Measurements from ENCODE around the gene VAV2. TPM values are rescaled to one million over a fixed set of nuclear protein-coding genes. Genes with fewer than 3 reads are reported as not detected.

Gene VAV2
- polyA plus RNA-seq, 2 of the 4 experiments (the other 2 are of a cell fraction) = 9.8 to 21.4 TPM

- no peak for TF ChIP-seq SREBF2 (IDR thresholded peaks at IDR 0.05)
- TF ChIP-seq BCL3 (IDR thresholded peaks at IDR 0.05) = no peak
- no peak for TF ChIP-seq ZNF302 (CRISPR knock-in tag; IDR thresholded peaks at IDR 0.05)
- no peak for TF ChIP-seq POLR2A (IDR thresholded peaks at IDR 0.05; ENCODE audit: low read length)
- no peak for TF ChIP-seq CTCF (IDR thresholded peaks at IDR 0.05)
- TF ChIP-seq ZFP36 (IDR thresholded peaks at IDR 0.05; ENCODE audit: borderline replicate concordance, partially characterized antibody) = no peak
- no peak for TF ChIP-seq ELK1 (IDR thresholded peaks at IDR 0.05; ENCODE audit: low read depth, low read length)
- TF ChIP-seq JUNB (IDR thresholded peaks at IDR 0.05) = no peak
- no peak for TF ChIP-seq CEBPB (IDR thresholded peaks at IDR 0.05)
- no peak for TF ChIP-seq RARB (CRISPR knock-in tag; IDR thresholded peaks at IDR 0.05)
- H3K4me1 ChIP-seq = peaks cover 40% of the 10 kb centered on the region
- H3K4me2 ChIP-seq = no peak overlapping the region
- ChIA-PET CTCF (no interaction called here), POLR2A (no interaction called here)
- WGBS (ENCODE audit: missing lambda C conversion rate) = 95% methylated on average over 9 of the region's 18 CpGs
- ATAC-seq = no peak
- no peak overlapping the region for H3K4me3 ChIP-seq
- no peaks in the 10 kb centered on the region for H3K9me3 ChIP-seq
- DNase-seq (ENCODE audit: low read depth in 1 of 2, low spot score in 1 of 2) = no peak
- no peak for FAIRE-seq
- peak overlapping the region in 1 of 2 experiments; percentile 78; a peak in 4 of 6 replicates for H3K27ac ChIP-seq
Measured at GRCh38 chr9:133887540-133888047, 104.5 kb downstream of the VAV2 start.

- CTCF ChIA-PET = interaction anchor here (0.9 kb wide), 2 partner anchors 105 to 278 kb away, joined by 3 to 5 read pairs; partner anchors contain the start of gene FAM163B
- DNase-seq (ENCODE audit: low read depth in 1 of 2, low spot score in 1 of 2) (no peak), FAIRE-seq (no peak), ATAC-seq (no peak)
- no peak overlapping the region for H3K4me3 ChIP-seq
- H3K4me1 ChIP-seq = peaks cover 32% of the 10 kb centered on the region
- 91% methylated on average over 10 of the region's 14 CpGs for WGBS (ENCODE audit: missing lambda C conversion rate)
- POLR2A ChIA-PET = no interaction called here
- no peak for TF ChIP-seq FOXS1 (CRISPR knock-in tag; IDR thresholded peaks at IDR 0.05)
- peak overlapping the region in 1 of 2 experiments; percentile 78; a peak in 3 of 6 replicates for H3K27ac ChIP-seq
- no peak overlapping the region for H3K4me2 ChIP-seq
- no peaks in the 10 kb centered on the region for H3K9me3 ChIP-seq
Measured at GRCh38 chr9:133886563-133887501, 105.3 kb downstream of the VAV2 start.

- ChIA-PET POLR2A (no interaction called here), CTCF (interaction anchor here (0.8 to 1.3 kb wide), 3 partner anchors 49 to 276 kb away, joined by 3 read pairs; partner anchors contain the start of gene FAM163B)
- TF ChIP-seq BCL3 (IDR thresholded peaks at IDR 0.05) (no peak), TFCP2L1 (CRISPR knock-in tag; IDR thresholded peaks at IDR 0.05) (no peak), KDM1A (IDR thresholded peaks at IDR 0.05; ENCODE audit: low read depth) (no peak), HMGXB4 (CRISPR knock-in tag; IDR thresholded peaks at IDR 0.05; ENCODE audit: borderline replicate concordance) (no peak)
- Histone ChIP-seq H3K4me3 (no peak overlapping the region), H3K27ac (no peak overlapping the region), H3K9me3 (no peaks in the 10 kb centered on the region), H3K4me2 (no peak overlapping the region), H3K4me1 (peaks cover 39% of the 10 kb centered on the region)
- DNase-seq (ENCODE audit: low read depth in 1 of 2, low spot score in 1 of 2) = no peak
- WGBS (ENCODE audit: missing lambda C conversion rate) = 89% methylated on average over 16 of the region's 19 CpGs
- ATAC-seq = no peak
- no peak for FAIRE-seq
Measured at GRCh38 chr9:133884907-133885744, 107.0 kb downstream of the VAV2 start.

All from A549 (cell line).